ENCODE data around the gene PLS3. TPM values are rescaled to one million over a fixed set of nuclear protein-coding genes. Genes with fewer than 3 reads are reported as not detected.
"Not testable (repeated sequence)": the region's sequence is repeated elsewhere in the genome, so short reads cannot be mapped to it uniquely, and the experiment has no call there.

PLS3 gene
- total RNA-seq, 3 donors from 2014 or later (not counting 1 experiment from before 2014, with no cell fraction given): 0.54 TPM; not detected in 2

DNA sequence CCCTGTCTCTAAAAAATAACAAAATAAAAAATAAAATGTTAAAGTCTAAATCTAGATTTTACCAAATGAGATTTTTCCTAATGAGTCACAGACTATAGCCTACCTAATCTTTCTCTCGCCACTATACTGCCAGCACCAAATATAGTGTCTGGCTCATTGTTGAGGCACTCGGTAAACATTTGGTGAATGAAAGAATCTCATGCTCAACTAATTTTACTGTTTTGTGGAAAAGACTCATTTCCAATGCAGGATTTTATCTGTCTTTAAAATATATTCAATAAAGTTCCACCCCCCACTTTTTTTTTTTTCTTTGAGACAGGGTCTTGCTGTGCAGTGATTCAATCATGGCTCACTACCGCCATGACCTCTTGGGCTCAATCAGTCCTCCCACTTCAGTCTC is 71.5 kb downstream of the PLS3 start:
- Mint-ChIP-seq H3K27me3 (ENCODE audit: low read depth in 2 of 2) (peaks cover 0 to 10% of the 10 kb centered on the region in 2 donors), H3K4me1 (no peaks in the 10 kb centered on the region), H3K36me3 (no peaks in the 10 kb centered on the region), H3K9me3 (no peaks in the 10 kb centered on the region), H3K4me3 (no peak overlapping the region), H3K27ac (no peak overlapping the region)
- TF ChIP-seq, protein P1, sequence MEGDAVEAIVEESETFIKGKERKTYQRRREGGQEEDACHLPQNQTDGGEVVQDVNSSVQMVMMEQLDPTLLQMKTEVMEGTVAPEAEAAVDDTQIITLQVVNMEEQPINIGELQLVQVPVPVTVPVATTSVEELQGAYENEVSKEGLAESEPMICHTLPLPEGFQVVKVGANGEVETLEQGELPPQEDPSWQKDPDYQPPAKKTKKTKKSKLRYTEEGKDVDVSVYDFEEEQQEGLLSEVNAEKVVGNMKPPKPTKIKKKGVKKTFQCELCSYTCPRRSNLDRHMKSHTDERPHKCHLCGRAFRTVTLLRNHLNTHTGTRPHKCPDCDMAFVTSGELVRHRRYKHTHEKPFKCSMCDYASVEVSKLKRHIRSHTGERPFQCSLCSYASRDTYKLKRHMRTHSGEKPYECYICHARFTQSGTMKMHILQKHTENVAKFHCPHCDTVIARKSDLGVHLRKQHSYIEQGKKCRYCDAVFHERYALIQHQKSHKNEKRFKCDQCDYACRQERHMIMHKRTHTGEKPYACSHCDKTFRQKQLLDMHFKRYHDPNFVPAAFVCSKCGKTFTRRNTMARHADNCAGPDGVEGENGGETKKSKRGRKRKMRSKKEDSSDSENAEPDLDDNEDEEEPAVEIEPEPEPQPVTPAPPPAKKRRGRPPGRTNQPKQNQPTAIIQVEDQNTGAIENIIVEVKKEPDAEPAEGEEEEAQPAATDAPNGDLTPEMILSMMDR (IDR thresholded peaks at IDR 0.05): no peak
- Histone ChIP-seq H3K27me3 (ENCODE audit: control insufficient read depth, insufficient read depth, low read length) (no peaks in the 10 kb centered on the region), H3K27ac (ENCODE audit: low read length) (no peak overlapping the region), H3K4me3 (ENCODE audit: low read length) (no peak overlapping the region), H3K36me3 (ENCODE audit: control insufficient read depth, insufficient read depth, low read length) (no peaks in the 10 kb centered on the region), H3K4me1 (ENCODE audit: control insufficient read depth, insufficient read depth, low read length) (no peaks in the 10 kb centered on the region), H3K9me3 (ENCODE audit: control insufficient read depth, insufficient read depth, low read length) (no peaks in the 10 kb centered on the region)
- no peak for DNase-seq
- 84% methylated on average over 3 of the region's 3 CpGs for WGBS (ENCODE audit: insufficient coverage)
- ATAC-seq: no peak
- intact Hi-C loops (cut with micrococcal nuclease): no loop called here

DNA sequence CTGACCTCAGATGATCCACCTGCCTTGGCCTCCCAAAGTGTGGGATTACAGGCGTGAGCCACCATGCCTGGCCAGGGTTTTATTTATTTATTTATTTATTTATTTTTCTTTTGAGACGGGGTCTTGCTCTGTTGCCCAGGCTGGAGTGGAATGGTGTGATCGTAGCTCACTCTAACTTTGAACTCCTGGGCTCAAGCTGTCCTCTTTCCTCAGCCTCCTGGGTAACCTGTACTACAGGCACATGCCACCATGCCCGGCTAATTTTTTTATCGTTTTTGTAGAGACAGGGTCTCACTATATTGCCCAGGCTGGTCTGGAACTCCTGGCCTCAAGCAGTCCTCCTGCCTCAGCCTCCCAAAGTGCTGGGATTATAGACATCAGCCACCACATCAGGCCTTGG is 72.4 kb downstream of the PLS3 start:
- WGBS (ENCODE audit: insufficient coverage): 93% methylated on average over 4 of the region's 5 CpGs
- ATAC-seq; H3K36me3 Mint-ChIP-seq; H3K36me3 ChIP-seq (ENCODE audit: control insufficient read depth, insufficient read depth, low read length); H3K9me3 Mint-ChIP-seq; intact Hi-C loops (cut with micrococcal nuclease); H3K27ac Mint-ChIP-seq; DNase-seq; H3K4me1 Mint-ChIP-seq; H3K27ac ChIP-seq (ENCODE audit: low read length); H3K27me3 ChIP-seq (ENCODE audit: control insufficient read depth, insufficient read depth, low read length); H3K4me3 Mint-ChIP-seq; H3K4me3 ChIP-seq (ENCODE audit: low read length); H3K9me3 ChIP-seq (ENCODE audit: control insufficient read depth, insufficient read depth, low read length); H3K4me1 ChIP-seq (ENCODE audit: control insufficient read depth, insufficient read depth, low read length): not testable (repeated sequence)
- H3K27me3 Mint-ChIP-seq (ENCODE audit: low read depth in 2 of 2): peaks cover 0 to 13% of the 10 kb centered on the region in 2 donors

DNA sequence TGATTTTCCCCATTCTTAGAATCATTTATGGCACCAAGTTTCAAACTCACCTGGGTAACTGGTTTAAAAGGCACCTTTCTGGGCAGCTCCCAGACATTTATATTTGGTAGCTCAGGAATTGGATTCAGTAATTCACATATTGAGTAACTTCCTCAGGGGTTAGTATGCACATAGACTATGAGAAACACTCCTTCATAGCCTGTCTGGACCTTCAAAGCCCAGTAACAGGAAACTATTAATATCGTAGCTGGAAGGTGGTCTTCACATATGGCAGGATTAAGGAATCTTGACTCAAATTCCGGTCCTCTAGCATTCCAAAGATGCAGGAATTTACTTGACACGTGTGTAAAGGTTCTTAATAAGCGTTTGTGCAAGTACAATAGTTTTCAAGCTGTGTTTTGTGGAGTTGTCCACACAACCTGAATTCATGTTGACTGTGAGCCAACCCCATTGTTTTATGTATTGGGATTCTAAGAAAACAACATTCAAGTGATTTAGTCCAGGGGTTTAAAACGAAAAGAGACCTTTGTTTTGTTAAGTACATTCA is 78.4 kb downstream of the PLS3 start:
- H3K36me3 Mint-ChIP-seq: no peaks in the 10 kb centered on the region
- no peaks in the 10 kb centered on the region for H3K36me3 ChIP-seq (ENCODE audit: control insufficient read depth, insufficient read depth, low read length)
- H3K27me3 ChIP-seq (ENCODE audit: control insufficient read depth, insufficient read depth, low read length): no peaks in the 10 kb centered on the region
- H3K4me1 Mint-ChIP-seq: no peaks in the 10 kb centered on the region
- no peak overlapping the region for H3K4me3 Mint-ChIP-seq
- intact Hi-C loops (cut with micrococcal nuclease): no loop called here
- H3K27ac ChIP-seq (ENCODE audit: low read length): no peak overlapping the region
- no peaks in the 10 kb centered on the region for H3K9me3 Mint-ChIP-seq
- no peak for DNase-seq
- no peak overlapping the region for H3K27ac Mint-ChIP-seq
- TF ChIP-seq, protein P1 (IDR thresholded peaks at IDR 0.05): no peak
- no peak for ATAC-seq
- no peaks in the 10 kb centered on the region for H3K4me1 ChIP-seq (ENCODE audit: control insufficient read depth, insufficient read depth, low read length)
- no peaks in the 10 kb centered on the region for H3K9me3 ChIP-seq (ENCODE audit: control insufficient read depth, insufficient read depth, low read length)
- peaks cover 3 to 6% of the 10 kb centered on the region in 2 donors for H3K27me3 Mint-ChIP-seq (ENCODE audit: low read depth in 2 of 2)
- WGBS (ENCODE audit: insufficient coverage): 91% methylated on average over 4 of the region's 5 CpGs
- H3K4me3 ChIP-seq (ENCODE audit: low read length): no peak overlapping the region

DNA sequence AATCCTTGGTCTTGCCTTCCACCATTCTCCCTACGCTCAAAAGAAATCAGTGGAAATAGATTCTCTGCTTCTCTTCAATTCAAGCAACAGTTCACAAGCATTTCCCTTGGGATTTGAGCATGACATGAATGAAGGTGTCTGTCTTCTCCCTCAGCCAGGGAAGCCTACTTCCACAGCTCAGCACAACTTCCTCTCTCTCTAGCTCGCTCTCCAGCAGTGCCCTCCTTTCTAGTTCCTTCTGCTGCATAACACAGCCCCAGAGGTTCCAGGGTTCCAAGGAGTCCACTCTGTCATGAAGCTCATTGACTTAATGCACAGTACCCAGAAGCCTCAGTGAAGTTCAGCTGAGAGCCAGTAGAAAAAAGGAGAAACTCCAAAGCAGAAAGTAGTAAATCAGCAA is 81.3 kb downstream of the PLS3 start:
- no peaks in the 10 kb centered on the region for H3K4me1 Mint-ChIP-seq
- no peak overlapping the region for H3K4me3 ChIP-seq (ENCODE audit: low read length)
- H3K9me3 Mint-ChIP-seq: no peaks in the 10 kb centered on the region
- intact Hi-C loops (cut with micrococcal nuclease): no loop called here
- 72% methylated on average over 2 of the region's 2 CpGs for WGBS (ENCODE audit: insufficient coverage)
- peaks cover 3 to 4% of the 10 kb centered on the region in 2 donors for H3K27me3 Mint-ChIP-seq (ENCODE audit: low read depth in 2 of 2)
- no peaks in the 10 kb centered on the region for H3K4me1 ChIP-seq (ENCODE audit: control insufficient read depth, insufficient read depth, low read length)
- TF ChIP-seq, protein P1 (IDR thresholded peaks at IDR 0.05): no peak
- no peak overlapping the region for H3K4me3 Mint-ChIP-seq
- H3K27ac ChIP-seq (ENCODE audit: low read length): no peak overlapping the region
- H3K36me3 Mint-ChIP-seq: no peaks in the 10 kb centered on the region
- no peak overlapping the region for H3K27ac Mint-ChIP-seq
- ATAC-seq (no peak), DNase-seq (no peak)
- no peaks in the 10 kb centered on the region for H3K27me3 ChIP-seq (ENCODE audit: control insufficient read depth, insufficient read depth, low read length)
- H3K9me3 ChIP-seq (ENCODE audit: control insufficient read depth, insufficient read depth, low read length): no peaks in the 10 kb centered on the region
- no peaks in the 10 kb centered on the region for H3K36me3 ChIP-seq (ENCODE audit: control insufficient read depth, insufficient read depth, low read length)

Data from natural killer cell (primary cell).